Fibroblast of upper back skin (primary cell): ENCODE measurements around the gene SFMBT1.
A peak's percentile ranks its signal among the peaks of the same experiment; 100 is the strongest.
"Not testable (repeated sequence)": the region's sequence is repeated elsewhere in the genome, so short reads cannot be mapped to it uniquely, and the experiment has no call there.

Experiments
- DNase-seq: peaks from one replicate; pipeline ENCODE4 v3.0.0-alpha.2; 2013

SFMBT1 gene

GRCh38 chr3:53035018-53035417, 10.9 kb downstream of the SFMBT1 start:
- DNase-seq = not testable (repeated sequence)

- not testable (repeated sequence) for DNase-seq
These were observed 11.5 kb downstream of the SFMBT1 start for GRCh38 chr3:53034411-53034810.

GRCh38 chr3:53032609-53033008, 13.3 kb downstream of the SFMBT1 start:
- no peak for DNase-seq

GRCh38 chr3:53030619-53031449, 15.0 kb downstream of the SFMBT1 start:
- no peak for DNase-seq

- DNase-seq = no peak
These were observed 17.2 kb downstream of the SFMBT1 start for GRCh38 chr3:53028641-53029040.

GRCh38 chr3:53027254-53027844, 18.5 kb downstream of the SFMBT1 start:
- DNase-seq = no peak

- DNase-seq = no peak
These were observed 19.3 kb downstream of the SFMBT1 start for GRCh38 chr3:53026382-53027162.

- DNase-seq = no peak
These were observed 21.6 kb downstream of the SFMBT1 start for GRCh38 chr3:53024315-53024714.

GRCh38 chr3:53023072-53023823, 22.6 kb downstream of the SFMBT1 start:
- peak; percentile 2 for DNase-seq

GRCh38 chr3:53022647-53023046, 23.2 kb downstream of the SFMBT1 start:
- no peak for DNase-seq

- DNase-seq = peak; percentile 25
These were observed 29.6 kb downstream of the SFMBT1 start for GRCh38 chr3:53016236-53016635.

- no peak for DNase-seq
These were observed 34.5 kb downstream of the SFMBT1 start for GRCh38 chr3:53011324-53011723.

GRCh38 chr3:53009826-53010539, 35.9 kb downstream of the SFMBT1 start:
- no peak for DNase-seq

GRCh38 chr3:53008932-53009331, 36.9 kb downstream of the SFMBT1 start:
- no peak for DNase-seq

- no peak for DNase-seq
These were observed 39.9 kb downstream of the SFMBT1 start for GRCh38 chr3:53005854-53006513.

- no peak for DNase-seq
These were observed 40.5 kb downstream of the SFMBT1 start for GRCh38 chr3:53005338-53005737.

- no peak for DNase-seq
These were observed 42.6 kb downstream of the SFMBT1 start for GRCh38 chr3:53003320-53003719.

GRCh38 chr3:52998771-52999513, 46.9 kb downstream of the SFMBT1 start:
- no peak for DNase-seq

GRCh38 chr3:52990637-52991036, 55.2 kb downstream of the SFMBT1 start:
- no peak for DNase-seq

GRCh38 chr3:52986938-52987337, 58.9 kb downstream of the SFMBT1 start:
- DNase-seq = peak; percentile 26

GRCh38 chr3:52986049-52986448, 59.8 kb downstream of the SFMBT1 start:
- DNase-seq = peak; percentile 10
